B cell (primary cell): ENCODE results near the gene CHST3. TPM values are rescaled to one million over a fixed set of nuclear protein-coding genes. Genes with fewer than 3 reads are reported as not detected.

Source experiments
- ATAC-seq: fragments of 200-7000 bp; cut with Tn5 transposase; one replicate; pipeline ENCODE4 v1.10.0; 2021; ENCODE audit warnings: low read depth, mild to moderate bottlenecking, moderate number of reproducible peaks, moderate library complexity
- CTCF ChIA-PET: fragments of 350-600 bp; sonication (Branson Sonifier 250); formaldehyde crosslinking; loops from one replicate; lab custom pipeline; 2021; ENCODE audit warnings: antibody characterized with exemption, inconsistent platforms; lab: Charles Lee
- POLR2A ChIA-PET: fragments of 350-600 bp; sonication (Branson Sonifier 250); formaldehyde crosslinking; loops from one replicate; lab custom pipeline; 2021; ENCODE audit warnings: antibody characterized with exemption; lab: Charles Lee
- DNase-seq: peaks from one replicate; pipeline ENCODE4 v3.0.0; 2013
- H2AFZ ChIP-seq: 2 replicates; pipeline ENCODE4 v1.6.1; 2012; ENCODE audit warnings: mild to moderate bottlenecking, low read depth, low read length; ENCODE audit not compliant: insufficient read depth, poor library complexity, severe bottlenecking
- H3K27ac ChIP-seq, 2 donors: 1 replicate in 1 of 2; 2 replicates in 1 of 2; pipeline ENCODE4 v1.5.1; 2012 to 2013; ENCODE audit warnings: low read length in 2 of 2, mild to moderate bottlenecking in 2 of 2, moderate library complexity in 1 of 2
- H3K27me3 ChIP-seq, 4 experiments: fragments of 200-600 bp in 1 of 4; sonication (generic) in 1 of 4; replicated peaks in 1 of 4; 1 replicate in 2 of 4; 2 replicates in 2 of 4; pipeline versions ENCODE4 v1.6.1 to v1.7.0; 2013 to 2016; ENCODE audit warnings: low read length in 3 of 4, mild to moderate bottlenecking in 2 of 4, mixed read lengths in 1 of 4, moderate library complexity in 1 of 4; ENCODE audit not compliant: insufficient read depth in 4 of 4, control insufficient read depth in 3 of 4; ENCODE audit errors: control extremely low read depth in 1 of 4
- H3K36me3 ChIP-seq, 2 experiments: replicated peaks in 1 of 2; 1 replicate in 1 of 2; 2 replicates in 1 of 2; pipeline versions ENCODE4 v1.6.1 to v1.7.1; 2013; ENCODE audit warnings: low read length in 1 of 2; ENCODE audit not compliant: insufficient read depth in 2 of 2, control insufficient read depth in 1 of 2; ENCODE audit errors: control extremely low read depth in 1 of 2, extremely low read depth in 1 of 2
- H3K4me1 ChIP-seq, 2 donors: fragments of 200-600 bp in 1 of 2; sonication (generic) in 1 of 2; 1 replicate in 1 of 2; 2 replicates in 1 of 2; pipeline versions ENCODE4 v1.5.1 to v1.6.1; 2013 to 2017; ENCODE audit warnings: low read length in 2 of 2; ENCODE audit not compliant: control insufficient read depth in 2 of 2, insufficient read depth in 2 of 2
- H3K4me2 ChIP-seq: replicated peaks from 2 replicates; pipeline ENCODE3; 2012; ENCODE audit warnings: mild to moderate bottlenecking, low read depth, low read length; ENCODE audit not compliant: poor library complexity, severe bottlenecking
- H3K4me3 ChIP-seq, 5 experiments: fragments of 200-600 bp in 1 of 5; sonication (generic) in 1 of 5; 1 replicate in 3 of 5; 2 replicates in 2 of 5; pipeline versions ENCODE4 v1.5.1 to v1.7.0; 2011 to 2016; ENCODE audit warnings: low read length in 4 of 5, mild to moderate bottlenecking in 4 of 5, low read depth in 2 of 5, control low read depth in 1 of 5, moderate library complexity in 1 of 5; ENCODE audit not compliant: insufficient read depth in 1 of 5; ENCODE audit errors: control extremely low read depth in 1 of 5, extremely low read depth in 1 of 5
- H3K79me2 ChIP-seq: fragments of 200-600 bp; sonication (generic); one replicate; pipeline ENCODE4 v1.6.0; 2016; ENCODE audit warnings: low read length; ENCODE audit not compliant: control insufficient read depth, insufficient read depth
- H3K9ac ChIP-seq: fragments of 200-600 bp; sonication (generic); 2 replicates; pipeline ENCODE4 v1.6.1; 2017; ENCODE audit warnings: mild to moderate bottlenecking, low read length, moderate library complexity
- H3K9me3 ChIP-seq, 3 donors: one replicate each; pipeline versions ENCODE4 v1.6.1 to v1.7.1; 2013; ENCODE audit warnings: low read length in 2 of 3; ENCODE audit not compliant: control insufficient read depth in 2 of 3, insufficient read depth in 1 of 3; ENCODE audit errors: control extremely low read depth in 1 of 3
- H4K20me1 ChIP-seq: 2 replicates; pipeline ENCODE4 v1.6.0; 2012; ENCODE audit warnings: mild to moderate bottlenecking, low read length; ENCODE audit not compliant: insufficient read depth, control insufficient read depth, poor library complexity, severe bottlenecking
- H3K27ac Mint-ChIP-seq: one replicate; pipeline ENCODE4 v1.8.0; 2021; ENCODE audit warnings: mixed read lengths
- H3K27me3 Mint-ChIP-seq: one replicate; pipeline ENCODE4 v1.8.0; 2021; ENCODE audit warnings: mixed read lengths
- H3K4me1 Mint-ChIP-seq: one replicate; pipeline ENCODE4 v1.8.0; 2021; ENCODE audit warnings: mixed read lengths
- H3K4me3 Mint-ChIP-seq: one replicate; pipeline ENCODE4 v1.8.0; 2021; ENCODE audit warnings: mixed read lengths
- H3K9me3 Mint-ChIP-seq: one replicate; pipeline ENCODE4 v1.8.0; 2022; ENCODE audit warnings: mixed read lengths; ENCODE audit not compliant: insufficient read depth
- EZH2 ChIP-seq: IDR thresholded peaks from 2 replicates; pipeline ENCODE4 v1.6.1; 2012; ENCODE audit warnings: borderline replicate concordance, low read depth, mild to moderate bottlenecking, moderate library complexity, low read length; ENCODE audit not compliant: insufficient read depth, poor library complexity, severe bottlenecking
- WGBS: methylation state at CpG from one replicate; pipeline ENCODE4 v1.1.5; 2013; ENCODE audit warnings: missing lambda C conversion rate; ENCODE audit not compliant: insufficient coverage; 5-methylcytosine and 5-hydroxymethylcytosine counted together
- intact Hi-C: fragments of 100-400 bp; cut with micrococcal nuclease; formaldehyde crosslinking; loops from one replicate; pipeline ENCODE4 v1.10.0; 2022
- polyA plus RNA-seq: library from polyadenylated mRNA; depleted of rRNA; stranded (reverse); fragments of >200 nt; gene quantifications from 2 replicates; pipeline ENCODE4 v1.2.3, GENCODE V29; 2012
- total RNA-seq, 2 donors: library from RNA; stranded (reverse); fragments of 120-200 nt in 1 of 2; gene quantifications; 1 replicate in 1 of 2; 2 replicates in 1 of 2; pipeline versions ENCODE4 v1.2.3 to v1.2.4, GENCODE V29; 2013 to 2022
- TF ChIP-seq, protein P1 (sequence below): fragments of 200-600 bp; IDR thresholded peaks from one replicate; pipeline ENCODE4 v1.8.0; 2022; ENCODE audit warnings: antibody characterized with exemption, mild to moderate bottlenecking

The CHST3 gene
- total and polyA plus RNA-seq, 2 donors (not counting 1 experiment from before 2014, with no cell fraction given) = 0.01 TPM; not detected in 1

DNA sequence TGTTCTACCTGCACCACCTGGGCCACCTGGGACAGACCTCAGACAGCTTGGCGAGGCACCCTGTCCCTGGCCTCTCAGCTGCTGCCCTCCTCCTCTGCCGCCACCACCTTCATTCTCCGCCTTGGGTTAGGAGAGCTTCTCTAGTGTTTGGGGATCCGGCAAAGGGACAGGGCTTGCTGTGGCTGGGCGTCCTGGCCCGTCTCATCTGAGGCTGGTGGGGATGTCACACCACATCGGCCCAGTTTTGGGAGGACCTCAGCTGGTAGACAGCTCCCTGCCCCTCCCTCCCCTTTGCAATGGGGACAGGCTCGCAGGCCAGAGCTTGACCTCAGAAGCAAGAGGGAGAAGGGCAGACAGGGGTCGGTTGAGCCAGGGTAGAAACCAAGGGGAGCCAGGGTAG is 97.7 kb downstream of the CHST3 start:
- no peaks in the 10 kb centered on the region for H3K4me1 ChIP-seq
- H2AFZ ChIP-seq = no peak overlapping the region
- Mint-ChIP-seq H3K27me3 (no peaks in the 10 kb centered on the region), H3K4me1 (peaks cover 8% of the 10 kb centered on the region), H3K27ac (no peak overlapping the region), H3K9me3 (no peaks in the 10 kb centered on the region), H3K4me3 (no peak overlapping the region)
- no peak overlapping the region for H3K4me3 ChIP-seq
- intact Hi-C loops = no loop called here
- CTCF ChIA-PET = interaction anchor here (0.5 to 7.5 kb wide), 7 partner anchors 13 to 276 kb away, joined by 3 to 57 read pairs (median 4); no protein-coding TSS in a partner anchor
- no peaks in the 10 kb centered on the region for H4K20me1 ChIP-seq
- peaks cover 0 to 35% of the 10 kb centered on the region in 2 experiments for H3K36me3 ChIP-seq
- 90% methylated on average over 6 of the region's 9 CpGs for WGBS
- ATAC-seq (no peak), DNase-seq (no peak)
- H3K79me2 ChIP-seq = no peaks in the 10 kb centered on the region
- POLR2A ChIA-PET = no interaction called here
- H3K4me2 ChIP-seq = no peak overlapping the region
- no peak overlapping the region for H3K9ac ChIP-seq
- H3K27me3 ChIP-seq = no peaks in the 10 kb centered on the region
- no peaks in the 10 kb centered on the region for H3K9me3 ChIP-seq
- TF ChIP-seq EZH2 = no peak
- TF ChIP-seq, protein P1, sequence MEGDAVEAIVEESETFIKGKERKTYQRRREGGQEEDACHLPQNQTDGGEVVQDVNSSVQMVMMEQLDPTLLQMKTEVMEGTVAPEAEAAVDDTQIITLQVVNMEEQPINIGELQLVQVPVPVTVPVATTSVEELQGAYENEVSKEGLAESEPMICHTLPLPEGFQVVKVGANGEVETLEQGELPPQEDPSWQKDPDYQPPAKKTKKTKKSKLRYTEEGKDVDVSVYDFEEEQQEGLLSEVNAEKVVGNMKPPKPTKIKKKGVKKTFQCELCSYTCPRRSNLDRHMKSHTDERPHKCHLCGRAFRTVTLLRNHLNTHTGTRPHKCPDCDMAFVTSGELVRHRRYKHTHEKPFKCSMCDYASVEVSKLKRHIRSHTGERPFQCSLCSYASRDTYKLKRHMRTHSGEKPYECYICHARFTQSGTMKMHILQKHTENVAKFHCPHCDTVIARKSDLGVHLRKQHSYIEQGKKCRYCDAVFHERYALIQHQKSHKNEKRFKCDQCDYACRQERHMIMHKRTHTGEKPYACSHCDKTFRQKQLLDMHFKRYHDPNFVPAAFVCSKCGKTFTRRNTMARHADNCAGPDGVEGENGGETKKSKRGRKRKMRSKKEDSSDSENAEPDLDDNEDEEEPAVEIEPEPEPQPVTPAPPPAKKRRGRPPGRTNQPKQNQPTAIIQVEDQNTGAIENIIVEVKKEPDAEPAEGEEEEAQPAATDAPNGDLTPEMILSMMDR = no peak
- H3K27ac ChIP-seq = no peak overlapping the region

GRCh38 chr10:72062382-72062781 is 98.2 kb downstream of the CHST3 start:
- intact Hi-C loops = no loop called here
- no peaks in the 10 kb centered on the region for H3K27me3 Mint-ChIP-seq
- H3K4me1 ChIP-seq = no peaks in the 10 kb centered on the region
- no peak for DNase-seq
- ChIA-PET CTCF (interaction anchor here (0.5 to 7.5 kb wide), 4 partner anchors 13 to 275 kb away, joined by 4 to 57 read pairs (median 5); no protein-coding TSS in a partner anchor), POLR2A (no interaction called here)
- H3K4me3 ChIP-seq = no peak overlapping the region
- peaks cover 8% of the 10 kb centered on the region for H3K4me1 Mint-ChIP-seq
- no peak overlapping the region for H2AFZ ChIP-seq
- no peak overlapping the region for H3K4me2 ChIP-seq
- H3K36me3 ChIP-seq = peaks cover 0 to 40% of the 10 kb centered on the region in 2 experiments
- no peak overlapping the region for H3K27ac Mint-ChIP-seq
- peaks cover 3% of the 10 kb centered on the region for H4K20me1 ChIP-seq
- no peaks in the 10 kb centered on the region for H3K9me3 ChIP-seq
- no peak for ATAC-seq
- no peaks in the 10 kb centered on the region for H3K27me3 ChIP-seq
- no peaks in the 10 kb centered on the region for H3K79me2 ChIP-seq
- no peak overlapping the region for H3K9ac ChIP-seq
- TF ChIP-seq, protein P1 = no peak
- no peak for TF ChIP-seq EZH2
- H3K27ac ChIP-seq = no peak overlapping the region
- no peaks in the 10 kb centered on the region for H3K9me3 Mint-ChIP-seq
- no peak overlapping the region for H3K4me3 Mint-ChIP-seq
- WGBS = 97% methylated on average over 8 of the region's 10 CpGs

Other genes with a start within 250 kb of the CHST3 start
- gene C10orf105, start 244.6 kb upstream of the CHST3 start, total RNA-seq = not detected in 2 replicates
- gene C10orf105, start 244.6 kb upstream of the CHST3 start, polyA plus RNA-seq = 0.03 and 0.12 TPM in 2 replicates
- gene VSIR, start 190.9 kb upstream of the CHST3 start, total RNA-seq = 61.2 and 63.3 TPM in 2 replicates
- 35.9 and 40.5 TPM in 2 replicates for gene VSIR, start 190.9 kb upstream of the CHST3 start, polyA plus RNA-seq
- 509 and 536 TPM in 2 replicates for gene PSAP, start 113.1 kb upstream of the CHST3 start, total RNA-seq
- gene PSAP, start 113.1 kb upstream of the CHST3 start, polyA plus RNA-seq = 188 and 206 TPM in 2 replicates
- 133 and 139 TPM in 2 replicates for gene SPOCK2, start 124.2 kb downstream of the CHST3 start, total RNA-seq
- 39.1 and 79.5 TPM in 2 replicates for gene SPOCK2, start 124.2 kb downstream of the CHST3 start, polyA plus RNA-seq